ENCODE measurements around the gene BAZ1A.

BAZ1A gene, protein sequence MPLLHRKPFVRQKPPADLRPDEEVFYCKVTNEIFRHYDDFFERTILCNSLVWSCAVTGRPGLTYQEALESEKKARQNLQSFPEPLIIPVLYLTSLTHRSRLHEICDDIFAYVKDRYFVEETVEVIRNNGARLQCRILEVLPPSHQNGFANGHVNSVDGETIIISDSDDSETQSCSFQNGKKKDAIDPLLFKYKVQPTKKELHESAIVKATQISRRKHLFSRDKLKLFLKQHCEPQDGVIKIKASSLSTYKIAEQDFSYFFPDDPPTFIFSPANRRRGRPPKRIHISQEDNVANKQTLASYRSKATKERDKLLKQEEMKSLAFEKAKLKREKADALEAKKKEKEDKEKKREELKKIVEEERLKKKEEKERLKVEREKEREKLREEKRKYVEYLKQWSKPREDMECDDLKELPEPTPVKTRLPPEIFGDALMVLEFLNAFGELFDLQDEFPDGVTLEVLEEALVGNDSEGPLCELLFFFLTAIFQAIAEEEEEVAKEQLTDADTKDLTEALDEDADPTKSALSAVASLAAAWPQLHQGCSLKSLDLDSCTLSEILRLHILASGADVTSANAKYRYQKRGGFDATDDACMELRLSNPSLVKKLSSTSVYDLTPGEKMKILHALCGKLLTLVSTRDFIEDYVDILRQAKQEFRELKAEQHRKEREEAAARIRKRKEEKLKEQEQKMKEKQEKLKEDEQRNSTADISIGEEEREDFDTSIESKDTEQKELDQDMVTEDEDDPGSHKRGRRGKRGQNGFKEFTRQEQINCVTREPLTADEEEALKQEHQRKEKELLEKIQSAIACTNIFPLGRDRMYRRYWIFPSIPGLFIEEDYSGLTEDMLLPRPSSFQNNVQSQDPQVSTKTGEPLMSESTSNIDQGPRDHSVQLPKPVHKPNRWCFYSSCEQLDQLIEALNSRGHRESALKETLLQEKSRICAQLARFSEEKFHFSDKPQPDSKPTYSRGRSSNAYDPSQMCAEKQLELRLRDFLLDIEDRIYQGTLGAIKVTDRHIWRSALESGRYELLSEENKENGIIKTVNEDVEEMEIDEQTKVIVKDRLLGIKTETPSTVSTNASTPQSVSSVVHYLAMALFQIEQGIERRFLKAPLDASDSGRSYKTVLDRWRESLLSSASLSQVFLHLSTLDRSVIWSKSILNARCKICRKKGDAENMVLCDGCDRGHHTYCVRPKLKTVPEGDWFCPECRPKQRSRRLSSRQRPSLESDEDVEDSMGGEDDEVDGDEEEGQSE (N-terminal part only)

DNA sequence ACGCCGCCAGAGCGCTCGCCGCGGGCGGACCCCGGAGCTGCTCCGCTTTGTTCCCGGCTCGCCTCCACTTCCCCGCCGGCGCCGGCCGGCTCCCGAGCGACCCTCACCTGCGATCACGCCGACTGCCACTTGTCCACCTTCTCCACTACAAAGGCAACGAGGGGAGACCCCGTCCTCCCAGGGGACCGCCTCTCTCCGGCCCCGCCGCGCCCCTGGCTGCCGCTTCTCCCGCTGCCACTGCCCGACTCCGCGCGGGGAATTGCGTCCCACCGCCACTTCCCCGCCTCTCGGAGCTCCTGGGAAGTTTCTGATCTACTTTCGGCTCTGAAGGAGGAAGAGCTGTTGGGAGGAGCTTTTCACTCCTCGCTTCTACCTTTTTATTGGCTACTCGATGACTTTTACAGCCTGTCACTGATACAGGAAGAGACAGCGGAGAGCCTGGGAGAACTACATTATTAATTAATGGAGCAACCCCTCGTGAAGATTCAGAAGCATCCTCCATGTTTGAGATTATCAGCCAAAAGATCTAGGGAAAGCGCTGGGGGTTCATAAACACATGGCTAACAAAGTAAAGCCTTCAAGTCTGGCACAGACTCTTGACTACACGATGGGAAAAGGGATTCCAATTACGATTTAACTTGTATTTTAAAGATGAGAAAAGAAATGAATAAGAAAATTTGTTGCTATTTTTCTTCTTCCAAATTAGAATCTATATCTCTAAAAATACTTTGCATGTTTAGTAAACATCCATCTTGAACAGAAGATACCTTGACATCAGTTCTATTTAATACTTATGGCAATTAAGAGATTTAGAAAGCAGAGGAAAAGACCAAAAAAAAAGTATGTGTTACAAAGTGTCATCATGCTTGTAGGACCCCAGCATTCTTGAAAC, at the start of gene BAZ1A:
BAZ1A (minus strand) TSS at position 330 of the 892 bp plus-strand sequence. CDS start 756 bp downstream, outside the sequence.
- DNase-seq: peak; percentile 78

DNA sequence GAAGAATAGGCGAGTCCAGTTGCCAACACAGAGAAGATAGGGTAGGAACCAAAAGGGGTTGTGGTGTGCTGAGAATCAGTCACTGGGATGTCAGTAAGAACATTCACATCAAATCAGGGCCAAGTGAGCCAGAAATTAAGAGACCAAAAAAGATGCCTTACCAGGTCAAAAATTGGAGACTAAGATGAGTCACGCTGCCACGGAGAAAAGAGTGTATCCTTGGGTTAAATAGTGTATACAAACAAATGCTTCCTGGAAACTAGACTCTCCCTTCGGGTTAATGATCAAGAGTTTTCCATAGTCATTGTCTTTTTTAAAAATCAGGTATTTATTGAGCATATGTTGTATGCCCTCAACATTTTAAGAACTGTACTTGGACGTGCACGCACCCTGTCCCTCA, 45.2 kb upstream of the BAZ1A start:
- DNase-seq: no peak

- DNase-seq: no peak
These were observed 38.5 kb upstream of the BAZ1A start for GRCh38 chr14:34913619-34914018.

DNA sequence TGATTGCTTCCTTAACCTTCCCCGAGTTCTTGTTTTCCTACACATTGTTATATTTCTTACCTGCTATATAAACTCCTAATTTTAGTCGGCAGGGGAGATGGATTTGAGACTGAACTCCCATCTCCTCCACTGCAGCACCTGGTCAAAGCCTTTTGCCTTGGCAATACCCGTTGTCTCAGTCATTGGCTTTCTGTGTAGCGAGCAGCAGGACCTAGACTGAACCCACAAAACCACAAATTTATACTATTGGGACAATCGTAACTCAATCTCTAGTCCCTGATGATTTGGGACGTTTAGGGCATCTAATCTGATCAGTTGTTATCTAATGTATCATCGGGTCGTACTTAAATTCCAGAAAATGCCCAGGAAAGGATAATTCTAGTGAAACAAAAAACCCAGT, 37.8 kb upstream of the BAZ1A start:
- DNase-seq: no peak

- DNase-seq: no peak
These were observed 37.0 kb upstream of the BAZ1A start for GRCh38 chr14:34912182-34912581.

DNA sequence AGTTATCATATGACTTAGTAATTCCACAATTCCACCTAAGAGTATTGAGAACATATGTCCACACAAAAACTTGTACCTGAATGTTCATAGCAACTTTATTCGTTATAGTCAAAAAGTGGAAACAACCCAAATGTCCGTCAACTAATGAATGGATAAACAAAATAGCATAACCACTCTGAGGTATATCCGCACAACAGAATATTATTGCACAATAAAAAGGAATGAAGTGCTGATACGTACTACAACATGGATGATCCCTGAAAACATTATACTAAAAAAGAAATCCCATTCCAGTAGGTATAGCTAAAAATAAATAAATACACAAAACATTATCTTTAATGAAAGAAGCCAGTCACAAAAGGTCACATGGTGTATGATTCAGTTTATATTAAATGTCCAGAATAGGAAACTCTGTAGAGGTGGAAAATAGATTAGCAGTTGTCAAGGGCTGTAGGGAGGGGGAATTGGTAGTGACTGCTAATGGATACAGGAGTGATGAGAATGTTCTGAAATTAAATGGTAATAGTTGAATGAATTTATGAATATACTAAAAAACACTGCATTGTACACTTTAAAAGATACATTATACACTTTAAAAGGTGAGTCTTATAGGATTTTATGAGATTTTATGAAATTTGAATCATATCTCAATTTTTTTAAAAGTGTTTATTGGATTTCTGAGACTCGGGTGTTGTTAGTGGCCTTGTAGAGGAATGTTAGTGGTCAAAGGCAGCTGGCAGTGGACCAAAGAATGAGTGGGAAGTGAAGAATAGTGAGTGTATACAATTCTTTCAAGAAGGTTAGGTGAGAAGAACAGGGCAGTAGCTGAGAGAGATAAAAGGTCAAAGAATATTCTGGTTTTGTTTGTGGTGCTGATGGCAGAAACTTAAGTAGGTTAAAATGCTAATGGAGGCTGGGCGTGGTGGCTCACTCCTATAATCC, 36.3 kb upstream of the BAZ1A start:
- no peak for DNase-seq

DNA sequence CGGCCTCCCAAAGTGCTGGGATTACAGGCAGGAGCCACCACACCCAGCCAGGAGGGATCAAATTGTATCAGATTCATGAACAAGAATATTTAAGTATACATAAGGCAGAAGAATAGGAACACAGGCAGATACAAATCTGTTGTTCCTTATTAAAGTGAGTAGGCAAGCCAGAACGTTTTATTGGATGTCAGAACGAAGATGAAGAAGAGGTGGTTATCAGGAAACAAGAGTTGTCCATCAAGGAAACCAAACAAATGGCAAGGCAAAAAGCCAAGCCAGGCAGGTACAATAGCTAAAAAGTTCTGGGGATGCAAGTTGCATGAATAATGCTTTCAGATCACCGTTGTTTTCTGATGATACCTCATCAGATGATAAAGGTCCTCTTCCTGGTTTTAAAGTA, 31.1 kb upstream of the BAZ1A start:
- no peak for DNase-seq

GRCh38 chr14:34895277-34895676, 20.1 kb upstream of the BAZ1A start:
- no peak for DNase-seq

DNA sequence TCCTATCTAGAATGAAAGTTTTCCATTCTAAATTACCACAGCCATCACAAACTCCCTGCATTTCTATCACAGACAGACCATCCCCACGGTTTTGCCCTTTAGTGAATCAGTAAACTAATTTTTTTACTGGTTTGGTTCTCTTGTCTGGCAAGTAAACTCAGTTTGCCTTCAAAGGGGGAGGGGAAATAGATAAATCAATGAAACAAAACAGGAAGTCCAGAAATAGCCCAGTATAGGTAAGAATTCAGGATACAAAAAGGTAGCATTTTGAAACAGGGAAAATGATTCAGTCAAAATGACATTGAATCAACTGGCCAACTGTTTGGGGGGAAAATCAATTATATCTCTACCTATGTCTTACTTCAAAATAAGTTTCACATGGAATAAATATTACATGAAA, 15.8 kb upstream of the BAZ1A start:
- no peak for DNase-seq

GRCh38 chr14:34888186-34888585, 13.0 kb upstream of the BAZ1A start:
- no peak for DNase-seq

DNA sequence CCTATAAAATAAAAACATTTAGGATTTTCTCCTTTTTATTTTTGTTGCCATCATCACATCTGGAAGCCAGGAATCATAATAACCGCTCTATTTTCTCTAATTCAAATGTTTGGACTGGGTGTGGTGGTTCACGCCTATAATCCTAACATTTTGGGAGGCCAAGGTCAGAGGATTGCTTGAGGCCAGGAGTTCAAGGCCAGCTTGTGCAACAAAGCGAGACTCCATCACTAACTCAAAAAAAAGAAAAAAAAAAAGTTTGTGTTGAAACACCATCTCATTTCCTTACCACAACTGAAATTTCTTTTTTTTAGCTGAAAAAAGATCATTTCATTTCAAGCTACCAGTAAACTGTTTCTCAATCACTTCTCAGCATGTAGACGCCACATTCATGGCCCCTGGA, 8.8 kb upstream of the BAZ1A start:
- DNase-seq: no peak

DNA sequence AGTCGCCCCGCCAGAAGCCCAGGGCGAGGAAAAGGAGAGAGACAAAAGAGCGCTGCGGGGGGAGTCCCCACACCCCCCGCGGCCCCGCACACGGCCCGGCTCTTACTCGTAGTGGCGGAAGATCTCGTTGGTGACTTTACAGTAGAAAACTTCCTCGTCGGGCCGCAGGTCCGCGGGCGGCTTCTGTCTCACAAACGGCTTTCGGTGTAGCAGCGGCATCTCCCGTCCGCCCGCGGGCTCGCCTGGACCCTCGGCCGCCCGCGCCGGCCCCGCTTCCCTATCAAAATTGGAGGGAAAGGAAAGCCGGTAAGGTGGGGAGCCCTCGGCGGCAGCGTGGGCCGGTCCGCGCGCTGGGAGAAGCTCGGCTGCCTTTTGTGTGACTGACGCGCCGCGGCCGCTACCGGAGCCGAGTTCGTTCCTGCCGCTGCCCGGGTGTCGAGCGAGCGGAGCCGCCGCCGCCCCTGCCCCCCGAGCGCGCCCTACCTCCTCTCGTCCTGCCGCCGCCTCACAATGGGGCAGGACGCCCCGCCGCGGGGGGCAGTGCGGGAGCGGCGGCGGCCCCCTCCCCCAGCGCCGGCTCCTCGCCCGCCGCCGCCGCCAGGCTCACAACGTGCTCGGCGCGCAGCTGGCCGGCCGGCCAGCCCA, 652 bp downstream of the BAZ1A start:
- peak; percentile 54 for DNase-seq

- DNase-seq: peak; percentile 94
These were observed 1.4 kb downstream of the BAZ1A start for GRCh38 chr14:34873589-34874385.

DNA sequence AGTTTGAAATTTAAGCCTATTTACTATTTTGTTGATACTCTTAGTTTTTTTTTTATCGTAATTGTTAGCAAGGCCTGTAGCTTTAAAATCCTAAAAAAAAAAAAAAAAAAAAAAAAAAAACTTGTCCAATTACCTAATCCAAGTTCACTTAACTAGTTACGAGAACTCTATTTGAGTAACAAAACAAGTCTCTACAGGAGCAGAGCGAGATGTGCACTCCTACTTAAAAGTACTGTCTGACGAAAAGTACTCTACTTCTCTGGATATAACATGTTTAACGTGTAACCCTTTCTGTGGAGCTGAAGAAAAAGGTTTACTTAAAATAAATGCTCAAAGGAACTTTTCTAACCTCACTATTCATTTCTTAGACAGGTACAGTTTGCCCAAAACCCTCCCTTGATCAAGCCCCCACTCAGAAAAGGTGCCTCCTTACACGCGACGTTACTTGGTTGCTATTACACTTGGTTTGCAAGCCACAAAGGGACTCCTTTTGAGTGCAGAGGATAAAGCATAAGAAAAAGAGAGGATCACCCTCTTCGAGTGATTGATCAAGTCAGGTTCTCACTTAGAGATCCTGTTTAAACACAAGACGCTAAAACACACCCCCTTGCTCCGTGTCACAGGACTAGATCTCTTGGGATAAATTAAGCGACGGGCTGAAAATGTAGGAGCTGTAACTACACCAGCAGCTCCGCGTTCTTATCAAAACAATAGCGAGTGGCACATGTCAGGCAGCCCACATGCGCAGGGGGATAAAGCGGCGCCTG, 2.2 kb downstream of the BAZ1A start:
- DNase-seq: no peak

- no peak for DNase-seq
These were observed 8.0 kb downstream of the BAZ1A start for GRCh38 chr14:34867199-34867598.

- no peak for DNase-seq
These were observed 9.1 kb downstream of the BAZ1A start for GRCh38 chr14:34865889-34866574.

- no peak for DNase-seq
These were observed 11.3 kb downstream of the BAZ1A start for GRCh38 chr14:34863844-34864243.

GRCh38 chr14:34858765-34859164, 16.4 kb downstream of the BAZ1A start:
- DNase-seq: no peak

All from activated CD4-positive, alpha-beta T cell treated with anti-CD3 and anti-CD28 coated beads, Interleukin-10, Interleukin-2, amounts not matched to agents 100 ng/mL and 50 ng/mL, durations not matched to agents 16 hours and 8 hours (primary cell).